ENCODE data around the gene IL37. TPM values are rescaled to one million over a fixed set of nuclear protein-coding genes. Genes with fewer than 3 reads are reported as not detected.

The IL37 gene
- total and polyA plus RNA-seq, 2 donors (not counting 1 experiment from before 2014, with no cell fraction given) = 0.79 TPM; not detected in 1

DNA sequence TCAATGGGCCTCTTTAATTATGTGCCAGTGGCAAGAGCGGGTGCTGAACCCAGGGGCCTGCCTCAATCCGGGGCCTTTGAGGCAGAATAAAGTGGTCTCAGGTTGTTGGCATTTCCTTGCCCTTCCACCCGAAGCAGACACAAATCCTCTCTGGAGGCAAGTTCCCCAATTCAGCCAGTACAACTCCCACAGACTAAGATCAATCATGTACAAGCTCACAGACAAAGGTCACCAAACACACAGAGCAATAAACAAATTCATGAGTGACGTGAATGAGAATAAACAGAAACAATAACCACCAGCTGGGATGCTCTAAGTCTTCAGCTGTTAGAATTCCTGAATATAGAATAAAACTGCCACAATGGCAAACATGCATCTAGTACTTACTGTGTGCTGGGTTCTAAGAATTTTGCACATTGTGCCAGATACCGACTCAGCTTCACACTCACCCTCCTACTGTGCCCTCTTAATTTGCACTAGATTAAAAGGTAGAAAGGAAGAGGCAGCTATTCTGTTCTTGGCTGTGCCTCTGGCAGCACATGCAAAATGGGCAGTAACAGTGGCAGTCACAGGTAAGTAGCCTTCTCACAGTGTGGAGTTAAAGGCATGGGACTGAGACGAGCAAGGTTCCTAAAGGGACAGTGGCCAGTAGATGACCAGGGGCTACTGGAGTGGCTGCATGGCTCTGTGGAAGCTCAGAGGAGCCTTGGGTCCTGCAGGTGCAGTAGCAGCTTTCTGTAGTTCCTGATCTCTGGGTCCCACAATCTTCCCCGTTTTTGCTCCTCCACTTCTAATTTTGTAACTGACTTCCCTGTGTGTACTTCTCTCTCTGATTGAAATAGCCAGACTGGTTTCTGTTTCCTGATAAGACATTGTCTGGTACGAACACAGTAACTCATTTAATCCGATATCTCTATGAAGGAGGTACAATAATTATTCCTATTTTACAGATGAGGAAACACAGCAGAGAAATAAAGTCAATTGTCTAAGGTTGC is 39.8 kb upstream of the IL37 start:
- Histone ChIP-seq H3K27ac (ENCODE audit: low read length in 2 of 2) (no peak overlapping the region), H3K4me2 (replicated peaks; ENCODE audit: low read depth, low read length, poor library complexity, severe bottlenecking) (no peak overlapping the region), H2AFZ (ENCODE audit: insufficient read depth, low read depth, low read length, poor library complexity, severe bottlenecking) (no peak overlapping the region), H3K9me3 (ENCODE audit: control extremely low read depth in 1 of 3, control insufficient read depth in 2 of 3, insufficient read depth in 1 of 3, low read length in 2 of 3) (peaks cover 0 to 1% (median 0%) of the 10 kb centered on the region in 3 donors), H3K27me3 (replicated peaks in 1 of 4; ENCODE audit: control extremely low read depth in 1 of 4, control insufficient read depth in 3 of 4, insufficient read depth in 4 of 4, low read length in 3 of 4) (peaks cover 0 to 4% (median 0%) of the 10 kb centered on the region in 4 experiments), H3K9ac (ENCODE audit: low read length) (no peak overlapping the region), H3K36me3 (replicated peaks in 1 of 2; ENCODE audit: control extremely low read depth in 1 of 2, control insufficient read depth in 1 of 2, extremely low read depth in 1 of 2, insufficient read depth in 2 of 2, low read length in 1 of 2) (no peaks in the 10 kb centered on the region), H3K4me1 (ENCODE audit: control insufficient read depth in 2 of 2, insufficient read depth in 2 of 2, low read length in 2 of 2) (no peaks in the 10 kb centered on the region), H3K79me2 (ENCODE audit: control insufficient read depth, insufficient read depth, low read length) (no peaks in the 10 kb centered on the region), H3K4me3 (ENCODE audit: control extremely low read depth in 1 of 5, extremely low read depth in 1 of 5, insufficient read depth in 1 of 5, low read depth in 2 of 5, low read length in 4 of 5) (no peak overlapping the region), H4K20me1 (ENCODE audit: control insufficient read depth, insufficient read depth, low read length, poor library complexity, severe bottlenecking) (no peaks in the 10 kb centered on the region)
- CTCF ChIA-PET = interaction anchor here (0.6 to 1.3 kb wide), 4 partner anchors 10 to 22 kb away, joined by 3 to 6 read pairs (median 4); no protein-coding TSS in a partner anchor
- Mint-ChIP-seq H3K9me3 (ENCODE audit: insufficient read depth) (no peaks in the 10 kb centered on the region), H3K4me3 (no peak overlapping the region), H3K4me1 (no peaks in the 10 kb centered on the region), H3K27me3 (peaks cover 36% of the 10 kb centered on the region), H3K27ac (no peak overlapping the region)
- ATAC-seq (ENCODE audit: low read depth) (no peak), DNase-seq (no peak)
- TF ChIP-seq EZH2 (IDR thresholded peaks at IDR 0.05; ENCODE audit: borderline replicate concordance, insufficient read depth, low read depth, low read length, poor library complexity, severe bottlenecking) = no peak
- no peak for TF ChIP-seq CTCF (IDR thresholded peaks at IDR 0.05)
- intact Hi-C loops (cut with micrococcal nuclease) = no loop called here
- POLR2A ChIA-PET = no interaction called here
- WGBS (ENCODE audit: insufficient coverage) = 81% methylated on average over 5 of the region's 9 CpGs
